Kidney epithelial cell (primary cell): ENCODE data around the gene VAC14. TPM values are rescaled to one million over a fixed set of nuclear protein-coding genes. Genes with fewer than 3 reads are reported as not detected.
A peak's percentile ranks its signal among the peaks of the same experiment; 100 is the strongest.

ENCODE experiments used
- DNase-seq: peaks from one replicate; pipeline ENCODE4 v3.0.0-alpha.2; 2010; ENCODE audit warnings: low read depth
- H3K27me3 ChIP-seq: 2 replicates; pipeline ENCODE4 v1.6.0; 2011; ENCODE audit warnings: low read length; ENCODE audit not compliant: control insufficient read depth, insufficient read depth
- H3K36me3 ChIP-seq: 2 replicates; pipeline ENCODE4 v1.5.1; 2011; ENCODE audit warnings: low read length; ENCODE audit not compliant: control insufficient read depth, insufficient read depth
- H3K4me3 ChIP-seq: 2 replicates; pipeline ENCODE4 v1.5.1; 2011; ENCODE audit warnings: low read depth, mild to moderate bottlenecking, control low read depth, low read length
- total RNA-seq: library from RNA; depleted of rRNA; stranded (reverse); fragments of >200 nt; gene quantifications from 2 replicates; pipeline ENCODE4 v1.2.3, GENCODE V29; 2015
- TF ChIP-seq, protein P1 (sequence below): IDR thresholded peaks from 2 replicates; pipeline ENCODE4 v1.5.1; 2011; ENCODE audit warnings: mild to moderate bottlenecking, moderate library complexity, low read length, control low read depth, inconsistent platforms; ENCODE audit not compliant: insufficient read depth, poor library complexity, severe bottlenecking

Gene VAC14
- total RNA-seq, 1 donor from 2014 or later, result 61.3 TPM

DNA sequence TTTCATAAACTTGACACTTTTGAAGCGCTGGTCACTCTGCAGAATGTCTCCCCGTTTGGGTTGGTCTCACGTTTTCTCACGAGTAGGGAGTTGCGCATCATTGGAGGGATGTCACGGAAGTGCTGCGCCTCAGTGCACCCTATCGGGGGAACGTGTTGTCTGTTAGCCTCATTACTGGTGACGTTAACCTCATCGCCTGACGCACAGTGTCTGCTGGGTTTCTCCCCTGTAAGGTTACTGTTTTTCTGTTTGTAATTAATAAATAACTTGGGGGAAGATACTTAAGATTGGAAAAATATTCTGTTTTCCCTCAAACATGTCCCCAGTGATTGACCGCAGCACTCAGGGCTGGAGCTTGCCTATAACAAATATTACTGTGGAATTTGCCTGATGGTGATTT is 26.7 kb downstream of the VAC14 start:
- peaks cover 3% of the 10 kb centered on the region for H3K36me3 ChIP-seq
- TF ChIP-seq, protein P1, sequence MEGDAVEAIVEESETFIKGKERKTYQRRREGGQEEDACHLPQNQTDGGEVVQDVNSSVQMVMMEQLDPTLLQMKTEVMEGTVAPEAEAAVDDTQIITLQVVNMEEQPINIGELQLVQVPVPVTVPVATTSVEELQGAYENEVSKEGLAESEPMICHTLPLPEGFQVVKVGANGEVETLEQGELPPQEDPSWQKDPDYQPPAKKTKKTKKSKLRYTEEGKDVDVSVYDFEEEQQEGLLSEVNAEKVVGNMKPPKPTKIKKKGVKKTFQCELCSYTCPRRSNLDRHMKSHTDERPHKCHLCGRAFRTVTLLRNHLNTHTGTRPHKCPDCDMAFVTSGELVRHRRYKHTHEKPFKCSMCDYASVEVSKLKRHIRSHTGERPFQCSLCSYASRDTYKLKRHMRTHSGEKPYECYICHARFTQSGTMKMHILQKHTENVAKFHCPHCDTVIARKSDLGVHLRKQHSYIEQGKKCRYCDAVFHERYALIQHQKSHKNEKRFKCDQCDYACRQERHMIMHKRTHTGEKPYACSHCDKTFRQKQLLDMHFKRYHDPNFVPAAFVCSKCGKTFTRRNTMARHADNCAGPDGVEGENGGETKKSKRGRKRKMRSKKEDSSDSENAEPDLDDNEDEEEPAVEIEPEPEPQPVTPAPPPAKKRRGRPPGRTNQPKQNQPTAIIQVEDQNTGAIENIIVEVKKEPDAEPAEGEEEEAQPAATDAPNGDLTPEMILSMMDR, result no peak
- no peaks in the 10 kb centered on the region for H3K27me3 ChIP-seq
- no peak for DNase-seq
- no peak overlapping the region for H3K4me3 ChIP-seq

DNA sequence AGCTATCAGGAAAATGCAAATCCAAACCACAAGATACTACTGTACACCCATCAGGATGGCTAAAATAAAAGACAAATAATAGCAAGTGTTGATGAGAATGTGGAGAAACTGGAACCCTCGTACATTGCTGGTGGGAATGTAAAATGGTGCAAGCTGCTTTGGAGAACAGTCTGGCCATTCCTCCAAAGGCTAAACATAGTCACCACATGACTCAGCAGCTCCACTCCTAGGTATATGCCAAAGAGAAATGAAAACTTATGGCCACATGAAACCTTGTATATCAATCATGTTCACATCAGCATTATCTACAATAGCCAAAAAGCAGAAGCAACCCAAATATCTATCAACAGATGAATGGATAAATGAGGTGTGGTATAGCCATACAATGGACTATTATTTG is 28.5 kb downstream of the VAC14 start:
- no peaks in the 10 kb centered on the region for H3K27me3 ChIP-seq
- TF ChIP-seq, protein P1, result no peak
- no peak for DNase-seq

DNA sequence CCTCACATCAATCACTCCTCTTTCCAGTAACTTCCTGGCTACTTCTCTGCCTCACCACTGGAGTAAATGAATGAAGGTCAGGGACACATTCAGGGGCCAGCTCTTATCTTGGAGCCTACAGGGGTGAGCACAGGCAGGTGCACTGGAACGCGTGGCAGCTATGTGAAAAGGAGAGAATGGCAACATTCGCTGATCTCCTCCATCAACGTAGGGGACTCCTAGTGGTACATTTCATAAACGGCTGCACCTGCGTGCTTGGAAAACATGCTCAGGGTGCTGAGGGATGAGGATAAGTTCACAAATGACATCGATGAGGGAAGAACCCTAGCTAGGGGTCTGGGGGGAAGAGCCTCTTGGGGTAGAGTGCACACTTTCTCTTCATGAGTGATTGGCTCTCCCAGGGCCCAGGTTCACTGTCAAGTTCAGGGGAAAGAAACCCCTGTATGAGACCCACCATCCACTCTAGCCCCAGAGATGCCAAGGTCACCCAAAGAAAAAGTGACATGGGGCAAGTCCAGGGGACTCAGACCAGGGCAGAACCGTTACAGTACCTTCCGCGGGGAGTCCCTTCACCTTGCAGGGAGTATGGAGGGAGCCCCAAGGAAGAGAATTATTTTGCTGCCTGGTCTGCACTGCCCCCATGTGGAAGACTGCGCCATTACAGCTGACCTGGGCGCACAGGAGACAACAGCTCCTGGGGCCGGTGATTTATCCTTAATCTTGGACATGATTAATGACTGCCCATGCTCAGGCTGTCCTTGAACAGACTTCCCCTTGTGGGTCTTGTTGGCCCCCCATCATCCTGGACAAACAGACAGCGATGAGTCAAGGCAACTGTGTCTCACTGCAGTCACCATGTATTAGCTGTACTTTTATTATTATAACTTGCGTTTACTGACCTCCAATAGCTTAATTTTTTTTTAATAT is 30.1 kb downstream of the VAC14 start:
- DNase-seq, result no peak
- TF ChIP-seq, protein P1, result peak; percentile 96
- Histone ChIP-seq H3K36me3 (peaks cover 1% of the 10 kb centered on the region), H3K27me3 (no peaks in the 10 kb centered on the region), H3K4me3 (no peak overlapping the region)

More for the DNA sequence above, 28.5 kb downstream of the VAC14 start:
- no peak overlapping the region for H3K4me3 ChIP-seq
- H3K36me3 ChIP-seq, result peaks cover 1% of the 10 kb centered on the region

DNA sequence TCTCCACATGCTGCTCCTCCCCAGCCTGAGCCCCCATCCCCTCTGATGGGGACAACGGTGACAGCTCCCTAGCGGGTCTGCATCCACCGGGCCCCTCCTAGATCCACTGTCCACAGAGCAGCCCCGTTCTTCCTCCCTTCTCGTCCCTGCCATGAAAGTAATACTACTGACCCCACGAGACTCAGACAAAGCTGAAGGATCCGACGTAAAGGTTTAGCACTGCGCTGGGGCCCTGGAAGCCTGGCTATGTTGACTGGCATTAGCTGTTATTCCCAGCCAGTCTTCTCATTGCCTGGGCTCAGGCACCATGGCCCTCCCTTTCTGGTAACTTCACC is 30.7 kb downstream of the VAC14 start:
- Histone ChIP-seq H3K4me3 (no peak overlapping the region), H3K27me3 (no peaks in the 10 kb centered on the region)

DNA sequence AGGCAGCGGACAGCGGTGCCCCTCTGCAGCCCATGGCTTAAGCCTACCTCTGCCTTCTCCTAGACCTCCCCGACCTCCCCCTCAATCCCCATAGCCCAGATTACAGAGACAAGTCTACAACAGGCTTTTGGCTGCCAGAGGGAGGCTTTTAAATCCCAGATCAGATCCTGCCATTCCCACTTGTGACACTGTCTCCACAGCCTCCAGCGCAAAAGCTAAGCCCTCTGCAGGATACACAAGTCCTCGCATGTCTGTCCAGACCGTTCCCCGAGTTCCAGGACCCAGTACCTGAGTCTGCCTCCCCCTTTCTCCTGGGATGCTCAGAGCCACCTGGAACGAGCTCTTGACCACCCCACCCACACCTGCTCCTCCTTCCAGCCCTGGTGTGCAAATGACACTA is 31.2 kb downstream of the VAC14 start:
- TF ChIP-seq, protein P1, result no peak
- Histone ChIP-seq H3K4me3 (no peak overlapping the region), H3K36me3 (peaks cover 1% of the 10 kb centered on the region), H3K27me3 (no peaks in the 10 kb centered on the region)
- DNase-seq, result no peak

More for the DNA sequence above, 30.7 kb downstream of the VAC14 start:
- DNase-seq, result no peak
- TF ChIP-seq, protein P1, result no peak
- H3K36me3 ChIP-seq, result peaks cover 1% of the 10 kb centered on the region

DNA sequence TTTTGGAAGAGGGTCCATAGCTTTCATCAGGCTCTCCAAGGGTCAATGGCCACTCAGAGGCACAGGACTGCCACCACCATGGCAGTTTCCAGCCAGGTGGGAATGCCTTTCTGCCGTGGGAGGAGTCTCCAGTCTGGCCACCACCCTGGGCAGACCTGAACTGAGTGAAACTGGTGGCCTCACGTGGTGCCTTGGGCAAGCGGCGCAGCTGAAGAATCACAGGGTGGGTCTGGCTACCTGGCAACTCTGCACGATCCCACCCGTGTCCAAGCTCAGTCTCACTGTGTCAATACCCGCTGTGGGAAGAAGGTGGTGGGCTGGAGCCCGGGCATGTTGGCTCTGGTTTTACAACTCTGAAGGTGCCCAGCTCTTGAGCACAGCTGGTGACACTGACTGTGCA is 31.8 kb downstream of the VAC14 start:
- Histone ChIP-seq H3K36me3 (peaks cover 1% of the 10 kb centered on the region), H3K27me3 (no peaks in the 10 kb centered on the region), H3K4me3 (no peak overlapping the region)
- TF ChIP-seq, protein P1, result no peak
- DNase-seq, result no peak
